Peyer's patch (tissue), 4 donors: ENCODE results near the gene BTG4. TPM values are rescaled to one million over a fixed set of nuclear protein-coding genes. Genes with fewer than 3 reads are reported as not detected.
A peak's percentile ranks its signal among the peaks of the same experiment; 100 is the strongest.

Source experiments
- DNase-seq, 3 donors: peaks; one replicate each; pipeline ENCODE4 v3.0.0-alpha.2; 2017 to 2019
- H3K27ac ChIP-seq, 4 donors: fragments of 200-600 bp; sonication (generic); one replicate each; pipeline ENCODE4 v1.5.1; 2016 to 2019
- H3K27me3 ChIP-seq, 2 donors: fragments of 200-600 bp; sonication (generic); one replicate each; pipeline ENCODE4 v1.5.1; 2019
- H3K36me3 ChIP-seq, 3 donors: fragments of 200-600 bp; sonication (generic); one replicate each; pipeline ENCODE4 v1.5.1; 2016 to 2019
- H3K4me1 ChIP-seq, 4 donors: fragments of 200-600 bp; sonication (generic); one replicate each; pipeline ENCODE4 v1.5.1; 2016 to 2019
- H3K4me3 ChIP-seq, 4 donors: fragments of 200-600 bp; sonication (generic); 1 replicate in 3 of 4; 2 replicates in 1 of 4; pipeline ENCODE4 v1.5.1; 2016 to 2019; ENCODE audit warnings: mild to moderate bottlenecking in 1 of 4
- H3K9me3 ChIP-seq, 4 donors: fragments of 200-600 bp; sonication (generic); one replicate each; pipeline ENCODE4 v1.5.1; 2016 to 2019; ENCODE audit warnings: mild to moderate bottlenecking in 1 of 4
- POLR2A ChIP-seq, 2 donors: fragments of 450-650 bp; IDR thresholded peaks; one replicate each; pipeline ENCODE4 v1.5.1; 2017; ENCODE audit warnings: antibody characterized with exemption in 2 of 2, mild to moderate bottlenecking in 2 of 2, moderate library complexity in 2 of 2
- small RNA-seq, 2 donors: library from RNA; depleted of rRNA; stranded (forward); fragments of <200 nt; gene quantifications; one replicate each; pipeline ENCODE3, GENCODE V24; 2016
- total RNA-seq, 4 donors: library from RNA; depleted of rRNA; stranded (reverse); fragments of >200 nt; gene quantifications; one replicate each; pipeline ENCODE4 v1.1.0, GENCODE V29; 2016
- TF ChIP-seq, protein P1 (sequence below), 6 experiments: fragments of 450-650 bp in 4 of 6; fragments of 200-600 bp in 2 of 6; sonication (generic) in 1 of 6; IDR thresholded peaks; one replicate each; pipeline ENCODE4 v1.5.1; 2017 to 2019; ENCODE audit warnings: antibody characterized with exemption in 6 of 6, mild to moderate bottlenecking in 3 of 6, moderate library complexity in 1 of 6

The BTG4 gene
- total RNA-seq, 4 donors from 2014 or later: not detected

DNA sequence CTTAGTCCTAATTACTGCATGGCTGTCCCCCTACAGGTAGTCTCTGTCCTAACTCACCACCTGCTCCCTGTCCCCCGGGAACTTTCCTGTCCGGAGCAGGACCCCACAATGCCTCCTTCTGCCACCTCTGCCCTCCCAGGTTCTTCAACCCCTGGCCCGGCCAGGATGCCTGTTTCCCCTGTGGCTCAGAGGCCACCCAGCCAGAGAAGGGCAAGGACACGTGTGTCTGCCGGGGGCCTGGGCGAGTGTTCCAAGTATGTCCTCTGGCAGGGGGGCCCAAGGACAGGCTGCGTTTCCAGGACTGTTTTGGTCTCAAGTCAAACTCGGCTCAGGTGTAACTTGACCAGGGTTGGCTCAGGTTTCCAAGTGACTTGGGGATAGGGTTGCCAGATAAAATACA, 63.8 kb downstream of the BTG4 start:
- Histone ChIP-seq H3K27me3 (no peaks in the 10 kb centered on the region), H3K4me3 (no peak overlapping the region), H3K36me3 (no peaks in the 10 kb centered on the region), H3K4me1 (no peaks in the 10 kb centered on the region), H3K27ac (no peak overlapping the region), H3K9me3 (no peaks in the 10 kb centered on the region)
- DNase-seq: no peak
- TF ChIP-seq, protein P1, sequence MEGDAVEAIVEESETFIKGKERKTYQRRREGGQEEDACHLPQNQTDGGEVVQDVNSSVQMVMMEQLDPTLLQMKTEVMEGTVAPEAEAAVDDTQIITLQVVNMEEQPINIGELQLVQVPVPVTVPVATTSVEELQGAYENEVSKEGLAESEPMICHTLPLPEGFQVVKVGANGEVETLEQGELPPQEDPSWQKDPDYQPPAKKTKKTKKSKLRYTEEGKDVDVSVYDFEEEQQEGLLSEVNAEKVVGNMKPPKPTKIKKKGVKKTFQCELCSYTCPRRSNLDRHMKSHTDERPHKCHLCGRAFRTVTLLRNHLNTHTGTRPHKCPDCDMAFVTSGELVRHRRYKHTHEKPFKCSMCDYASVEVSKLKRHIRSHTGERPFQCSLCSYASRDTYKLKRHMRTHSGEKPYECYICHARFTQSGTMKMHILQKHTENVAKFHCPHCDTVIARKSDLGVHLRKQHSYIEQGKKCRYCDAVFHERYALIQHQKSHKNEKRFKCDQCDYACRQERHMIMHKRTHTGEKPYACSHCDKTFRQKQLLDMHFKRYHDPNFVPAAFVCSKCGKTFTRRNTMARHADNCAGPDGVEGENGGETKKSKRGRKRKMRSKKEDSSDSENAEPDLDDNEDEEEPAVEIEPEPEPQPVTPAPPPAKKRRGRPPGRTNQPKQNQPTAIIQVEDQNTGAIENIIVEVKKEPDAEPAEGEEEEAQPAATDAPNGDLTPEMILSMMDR (IDR thresholded peaks at IDR 0.05): no peak
- no peak for TF ChIP-seq POLR2A (IDR thresholded peaks at IDR 0.05)

DNA sequence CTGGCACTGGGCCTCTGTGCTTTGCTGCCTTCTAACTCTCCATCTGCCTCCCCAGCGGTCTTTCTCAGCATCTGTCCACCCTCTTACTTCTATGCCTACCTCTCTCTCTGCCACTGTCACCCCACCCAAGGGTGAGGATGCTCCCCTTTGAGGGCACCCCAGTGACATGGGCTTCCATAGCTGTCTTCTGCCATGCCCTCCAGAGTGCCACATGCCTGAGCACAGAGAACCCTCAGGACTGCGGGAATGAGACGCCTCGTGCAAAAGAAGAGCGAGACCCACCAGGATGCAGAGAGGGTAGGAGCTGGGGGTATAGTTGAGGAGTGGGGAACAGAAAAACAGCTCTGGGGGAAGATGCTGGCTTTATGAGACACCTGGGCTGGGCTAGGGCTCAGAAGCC, 64.3 kb downstream of the BTG4 start:
- Histone ChIP-seq H3K4me1 (no peaks in the 10 kb centered on the region), H3K9me3 (no peaks in the 10 kb centered on the region), H3K27me3 (no peaks in the 10 kb centered on the region), H3K27ac (no peak overlapping the region), H3K36me3 (no peaks in the 10 kb centered on the region), H3K4me3 (no peak overlapping the region)
- TF ChIP-seq, protein P1 (IDR thresholded peaks at IDR 0.05): no peak
- TF ChIP-seq POLR2A (IDR thresholded peaks at IDR 0.05): no peak
- no peak for DNase-seq

DNA sequence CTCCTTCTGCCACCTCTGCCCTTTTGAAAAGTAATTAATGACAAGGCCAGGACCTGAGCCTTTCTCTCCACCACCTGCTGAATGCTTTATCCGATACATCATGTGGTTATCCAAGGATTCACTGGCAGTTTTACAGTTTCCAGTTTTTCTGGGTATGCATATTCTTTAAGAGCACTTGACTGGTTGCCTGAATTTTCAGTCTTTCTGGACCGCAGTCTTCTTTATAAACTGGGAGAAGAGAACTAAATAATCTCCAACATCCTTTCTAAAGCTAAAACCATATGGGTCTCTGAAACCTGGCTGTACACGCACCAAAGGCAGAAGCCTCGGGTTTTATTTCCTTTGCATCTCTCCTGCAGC, 65.1 kb downstream of the BTG4 start:
- TF ChIP-seq POLR2A (IDR thresholded peaks at IDR 0.05): no peak
- TF ChIP-seq, protein P1 (IDR thresholded peaks at IDR 0.05): no peak
- H3K9me3 ChIP-seq: no peaks in the 10 kb centered on the region
- H3K27me3 ChIP-seq: no peaks in the 10 kb centered on the region
- H3K4me1 ChIP-seq: no peaks in the 10 kb centered on the region
- H3K36me3 ChIP-seq: no peaks in the 10 kb centered on the region
- no peak for DNase-seq
- no peak overlapping the region for H3K4me3 ChIP-seq
- no peak overlapping the region for H3K27ac ChIP-seq

DNA sequence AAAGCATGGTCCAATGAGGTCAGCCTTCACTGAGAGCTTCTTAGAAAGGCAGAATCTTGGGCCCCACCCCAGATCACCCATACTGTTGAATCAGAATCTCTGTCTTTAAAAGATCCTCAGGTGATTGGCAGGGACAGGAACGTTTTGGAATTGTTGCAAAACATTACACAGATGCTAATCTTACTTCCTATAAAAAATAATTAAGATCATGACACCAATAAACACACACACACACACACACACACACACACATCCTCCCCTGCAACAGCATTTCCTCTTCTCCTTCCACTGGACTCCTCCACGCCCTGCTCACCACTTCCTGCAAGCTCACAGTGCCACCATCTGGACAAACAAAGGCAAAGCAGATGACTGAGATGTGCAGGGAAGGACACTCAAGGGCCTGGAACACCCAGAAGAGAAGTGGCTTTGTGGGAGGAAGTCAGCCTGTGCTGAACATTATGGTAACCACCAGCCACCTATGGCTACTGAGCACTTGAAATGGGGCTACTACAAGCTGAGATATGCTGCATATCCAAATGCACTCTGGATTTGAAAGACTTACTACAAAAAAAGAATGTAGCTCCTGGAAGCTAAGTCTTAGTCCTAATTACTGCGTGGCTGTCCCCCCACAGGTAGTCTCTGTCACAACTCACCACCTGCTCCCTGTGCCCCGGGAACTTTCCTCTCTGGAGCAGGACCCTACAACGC, 65.6 kb downstream of the BTG4 start:
- H3K36me3 ChIP-seq: no peaks in the 10 kb centered on the region
- no peaks in the 10 kb centered on the region for H3K27me3 ChIP-seq
- no peaks in the 10 kb centered on the region for H3K4me1 ChIP-seq
- no peak overlapping the region for H3K27ac ChIP-seq
- H3K9me3 ChIP-seq: no peaks in the 10 kb centered on the region
- DNase-seq: peak; percentile 65 to 93 (median 88)
- TF ChIP-seq, protein P1 (IDR thresholded peaks at IDR 0.05): peak; percentile 64 to 96 (median 86)
- no peak for TF ChIP-seq POLR2A (IDR thresholded peaks at IDR 0.05)
- H3K4me3 ChIP-seq: no peak overlapping the region

DNA sequence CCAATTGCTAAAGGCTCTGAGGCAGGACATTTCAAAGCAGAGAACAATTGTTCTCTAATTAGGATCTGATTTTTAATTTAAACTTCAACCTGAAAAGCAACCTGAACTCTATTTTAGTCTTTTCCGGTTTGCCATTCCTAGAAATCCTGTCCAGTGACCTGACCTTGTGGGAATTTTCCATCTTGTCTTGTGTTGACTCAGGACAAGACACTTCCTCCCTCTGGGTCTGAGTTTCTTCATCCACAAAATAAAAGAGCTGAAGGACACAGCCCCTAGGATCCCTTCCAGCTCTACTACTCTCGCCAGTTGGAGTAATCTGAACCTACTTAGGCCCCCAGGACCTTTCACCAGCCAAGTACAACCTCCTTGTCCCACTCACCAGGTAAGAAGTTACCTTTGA, 66.6 kb downstream of the BTG4 start:
- H3K9me3 ChIP-seq: no peaks in the 10 kb centered on the region
- H3K4me1 ChIP-seq: no peaks in the 10 kb centered on the region
- no peak for TF ChIP-seq POLR2A (IDR thresholded peaks at IDR 0.05)
- TF ChIP-seq, protein P1 (IDR thresholded peaks at IDR 0.05): no peak
- no peak overlapping the region for H3K4me3 ChIP-seq
- no peaks in the 10 kb centered on the region for H3K27me3 ChIP-seq
- DNase-seq: no peak
- no peaks in the 10 kb centered on the region for H3K36me3 ChIP-seq
- H3K27ac ChIP-seq: peak overlapping the region in 1 of 4 donors; percentile 13

Small RNA genes lying within 50 kb of the gene (small RNA-seq; reads per million reads assigned to genes)
- gene MIR34B (0 to 0.47 reads per million in 2 donors), gene MIR34C (1.9 to 2.1 reads per million in 2 donors)

Other genes starting within 250 kb of the BTG4 start
- gene POU2AF3, start 213.8 kb downstream of the BTG4 start, total RNA-seq: 10 to 100 TPM in 3 of 4 donors, 1 to 10 TPM in 1; 2.5 to 14.9 (median 11.4) TPM
- 10 to 100 TPM in 1 of 4 donors, 1 to 10 TPM in 3; 5.0 to 33.0 (median 5.4) TPM for gene POU2AF1, start 133.1 kb downstream of the BTG4 start, total RNA-seq
- gene HOATZ, start 2.4 kb upstream of the BTG4 start, total RNA-seq: not detected
- 10 to 100 TPM in 1 of 4 donors, 1 to 10 TPM in 3; 2.1 to 18.2 (median 4.2) TPM for gene LAYN, start 28.3 kb upstream of the BTG4 start, total RNA-seq
- gene SIK2, start 90.1 kb upstream of the BTG4 start, total RNA-seq: 10 to 100 TPM; 12.4 to 16.3 (median 14.4) TPM